Dendritic cell treated with granulocyte-macrophage colony-stimulating factor and Interleukin-4, amounts not matched to agents 40 ng/mL and 50 ng/mL, for 4 days (primary cell): ENCODE data around the gene ARMC9.

Experiments
- H3K27ac Mint-ChIP-seq: one replicate; pipeline ENCODE4 v1.8.0; 2022; ENCODE audit warnings: mild to moderate bottlenecking, mixed read lengths
- H3K27me3 Mint-ChIP-seq: one replicate; pipeline ENCODE4 v1.8.0; 2022; ENCODE audit warnings: mild to moderate bottlenecking, mixed read lengths
- H3K36me3 Mint-ChIP-seq: one replicate; pipeline ENCODE4 v1.8.0; 2022; ENCODE audit warnings: low read depth, mixed read lengths
- H3K4me1 Mint-ChIP-seq: one replicate; pipeline ENCODE4 v1.8.0; 2022; ENCODE audit warnings: low read depth, mixed read lengths
- H3K4me3 Mint-ChIP-seq: one replicate; pipeline ENCODE4 v1.8.0; 2022; ENCODE audit warnings: mild to moderate bottlenecking, moderate library complexity, mixed read lengths
- H3K9me3 Mint-ChIP-seq: one replicate; pipeline ENCODE4 v1.8.0; 2022; ENCODE audit warnings: mixed read lengths
- intact Hi-C: fragments of 100-400 bp; cut with micrococcal nuclease; formaldehyde crosslinking; loops from one replicate; pipeline ENCODE4 v1.15.0; 2022

ARMC9 gene

DNA sequence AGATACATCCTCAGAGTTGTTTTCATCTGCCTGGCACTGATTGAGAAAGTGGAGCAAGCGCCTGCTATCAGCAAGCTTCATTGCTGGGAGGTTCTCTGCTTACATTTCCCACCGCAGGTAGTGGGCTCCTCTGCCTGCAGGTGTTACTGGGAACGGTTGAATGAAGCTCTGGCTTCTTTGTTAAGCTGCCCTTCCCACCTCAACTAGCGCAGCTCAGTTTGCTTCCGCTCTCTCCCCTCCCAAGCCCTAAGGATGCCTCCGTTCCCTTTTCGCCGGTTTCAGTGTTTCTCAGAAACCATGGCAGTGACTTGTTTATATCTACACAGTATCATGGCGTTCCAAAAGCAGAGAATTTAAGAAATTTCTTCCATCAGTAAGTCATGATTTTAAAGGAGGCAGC lies 124.9 kb downstream of the ARMC9 start:
- Mint-ChIP-seq H3K27ac (peak overlapping the region; percentile 92), H3K36me3 (no peaks in the 10 kb centered on the region), H3K27me3 (peaks cover 6% of the 10 kb centered on the region), H3K9me3 (no peaks in the 10 kb centered on the region), H3K4me3 (no peak overlapping the region), H3K4me1 (peaks cover 57% of the 10 kb centered on the region)
- intact Hi-C loops: loop anchor here (5.0 kb wide), 1 partner anchor 39 kb away; no protein-coding TSS in a partner anchor

DNA sequence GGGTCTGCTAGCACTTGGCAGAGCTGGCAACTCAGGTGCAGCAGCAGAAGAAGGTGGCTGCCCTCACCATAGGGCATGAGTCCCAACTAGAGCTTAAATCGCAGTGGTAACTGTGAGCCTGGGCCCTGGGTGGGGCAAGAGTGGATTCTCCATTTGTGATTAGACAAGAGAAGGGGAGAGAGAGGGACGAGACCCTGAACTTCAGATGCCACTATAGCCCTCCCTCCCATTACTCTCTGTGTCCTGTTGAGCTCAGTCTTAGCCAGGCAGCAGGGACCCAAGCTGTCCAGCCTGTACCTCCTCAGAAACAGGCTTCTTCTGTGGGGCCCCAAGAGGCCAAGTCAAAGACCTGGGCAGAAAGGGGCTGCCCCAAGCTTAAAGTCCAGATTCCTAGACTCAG lies 127.4 kb downstream of the ARMC9 start:
- intact Hi-C loops: no loop called here
- Mint-ChIP-seq H3K9me3 (no peaks in the 10 kb centered on the region), H3K27ac (peak overlapping the region; percentile 13), H3K4me3 (no peak overlapping the region), H3K27me3 (peaks cover 4% of the 10 kb centered on the region), H3K4me1 (peaks cover 34% of the 10 kb centered on the region), H3K36me3 (no peaks in the 10 kb centered on the region)

DNA sequence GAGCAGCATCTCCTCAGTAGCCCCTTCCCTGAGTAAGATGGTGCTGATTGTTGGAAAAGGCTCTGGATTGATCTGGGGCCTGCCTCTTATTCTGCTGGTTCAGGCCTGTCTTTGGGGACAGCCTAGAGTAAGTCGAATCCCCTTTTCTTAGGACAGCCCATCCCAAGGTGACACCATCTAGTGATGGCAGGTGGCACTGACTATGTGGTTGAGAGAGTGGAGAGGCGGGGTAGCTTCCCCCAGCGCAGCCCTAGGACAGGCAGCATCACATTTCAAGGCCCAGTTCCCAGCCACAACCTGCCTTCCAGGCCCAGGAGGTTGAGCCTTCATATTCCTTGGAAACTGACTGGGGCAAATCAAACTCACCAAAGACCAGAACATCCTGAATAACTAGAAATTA lies 128.0 kb downstream of the ARMC9 start:
- intact Hi-C loops: no loop called here
- H3K27ac Mint-ChIP-seq: peak overlapping the region; percentile 50
- H3K27me3 Mint-ChIP-seq: peaks cover 4% of the 10 kb centered on the region
- H3K4me1 Mint-ChIP-seq: peaks cover 33% of the 10 kb centered on the region
- H3K9me3 Mint-ChIP-seq: no peaks in the 10 kb centered on the region
- H3K4me3 Mint-ChIP-seq: no peak overlapping the region
- no peaks in the 10 kb centered on the region for H3K36me3 Mint-ChIP-seq

DNA sequence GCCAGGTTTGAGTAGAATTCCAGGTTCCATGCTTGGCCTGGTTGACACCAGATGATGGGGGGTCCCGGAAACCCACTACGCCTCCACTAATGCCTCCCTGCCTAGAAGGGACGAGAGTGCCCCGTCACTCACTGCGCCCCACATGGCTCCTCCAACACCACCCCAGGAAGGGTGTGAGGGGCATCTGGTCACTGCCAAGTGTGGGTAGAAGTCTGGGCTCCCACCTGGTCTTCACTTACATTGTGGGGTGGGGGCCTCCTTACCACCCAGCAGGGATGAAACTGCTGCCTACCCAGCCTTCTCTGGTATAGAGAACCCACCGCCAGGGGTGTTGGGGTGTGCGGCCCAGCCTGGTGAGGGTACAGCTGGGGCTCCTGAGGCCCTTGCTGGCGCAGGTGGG lies 131.9 kb downstream of the ARMC9 start:
- H3K27ac Mint-ChIP-seq: no peak overlapping the region
- peaks cover 26% of the 10 kb centered on the region for H3K4me1 Mint-ChIP-seq
- intact Hi-C loops: no loop called here
- H3K36me3 Mint-ChIP-seq: no peaks in the 10 kb centered on the region
- H3K4me3 Mint-ChIP-seq: no peak overlapping the region
- H3K9me3 Mint-ChIP-seq: no peaks in the 10 kb centered on the region
- peaks cover 3% of the 10 kb centered on the region for H3K27me3 Mint-ChIP-seq

DNA sequence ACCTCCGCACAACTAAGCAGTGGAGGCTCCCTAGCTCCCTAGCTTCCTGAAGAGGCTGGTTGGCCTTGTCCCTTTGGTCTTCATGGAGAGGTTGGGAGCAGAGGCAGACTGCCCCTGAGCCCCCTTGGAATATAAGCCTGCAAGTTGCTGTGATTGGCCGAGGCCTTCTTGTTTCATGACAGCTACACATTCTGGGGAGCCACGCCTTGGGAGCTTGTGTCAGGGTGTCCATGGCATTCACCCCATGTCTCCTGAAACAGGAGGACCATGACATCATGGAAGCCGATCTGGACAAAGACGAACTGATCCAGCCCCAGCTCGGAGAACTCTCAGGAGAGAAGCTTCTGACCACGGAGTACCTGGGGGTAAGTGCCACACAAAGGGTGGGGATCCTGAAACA lies 133.1 kb downstream of the ARMC9 start:
- Mint-ChIP-seq H3K9me3 (no peaks in the 10 kb centered on the region), H3K27ac (peak overlapping the region; percentile 31), H3K27me3 (no peaks in the 10 kb centered on the region), H3K36me3 (no peaks in the 10 kb centered on the region), H3K4me1 (peaks cover 26% of the 10 kb centered on the region), H3K4me3 (no peak overlapping the region)
- intact Hi-C loops: no loop called here

DNA sequence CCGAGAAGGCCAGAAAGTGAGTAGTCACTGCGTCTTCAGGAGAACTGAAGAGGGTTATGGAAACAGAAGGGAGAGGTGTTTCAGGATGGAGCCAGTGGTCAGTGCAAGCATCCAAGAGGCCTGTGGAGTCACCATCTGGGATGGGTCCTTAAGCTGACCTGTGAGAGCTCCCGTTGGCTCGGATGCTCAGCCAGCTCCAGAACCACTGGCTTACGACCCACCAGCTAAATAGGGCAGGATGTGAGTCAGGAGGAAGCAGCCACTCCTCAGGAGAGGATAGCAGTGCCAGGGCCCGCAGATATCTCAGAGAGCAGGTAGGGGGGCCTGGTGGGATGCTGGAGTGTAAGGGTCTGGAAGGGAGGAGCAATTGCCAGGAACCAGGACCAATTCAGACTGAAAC lies 134.0 kb downstream of the ARMC9 start:
- Mint-ChIP-seq H3K4me3 (no peak overlapping the region), H3K27ac (no peak overlapping the region), H3K36me3 (no peaks in the 10 kb centered on the region), H3K27me3 (no peaks in the 10 kb centered on the region), H3K9me3 (no peaks in the 10 kb centered on the region), H3K4me1 (peaks cover 20% of the 10 kb centered on the region)
- intact Hi-C loops: no loop called here

DNA sequence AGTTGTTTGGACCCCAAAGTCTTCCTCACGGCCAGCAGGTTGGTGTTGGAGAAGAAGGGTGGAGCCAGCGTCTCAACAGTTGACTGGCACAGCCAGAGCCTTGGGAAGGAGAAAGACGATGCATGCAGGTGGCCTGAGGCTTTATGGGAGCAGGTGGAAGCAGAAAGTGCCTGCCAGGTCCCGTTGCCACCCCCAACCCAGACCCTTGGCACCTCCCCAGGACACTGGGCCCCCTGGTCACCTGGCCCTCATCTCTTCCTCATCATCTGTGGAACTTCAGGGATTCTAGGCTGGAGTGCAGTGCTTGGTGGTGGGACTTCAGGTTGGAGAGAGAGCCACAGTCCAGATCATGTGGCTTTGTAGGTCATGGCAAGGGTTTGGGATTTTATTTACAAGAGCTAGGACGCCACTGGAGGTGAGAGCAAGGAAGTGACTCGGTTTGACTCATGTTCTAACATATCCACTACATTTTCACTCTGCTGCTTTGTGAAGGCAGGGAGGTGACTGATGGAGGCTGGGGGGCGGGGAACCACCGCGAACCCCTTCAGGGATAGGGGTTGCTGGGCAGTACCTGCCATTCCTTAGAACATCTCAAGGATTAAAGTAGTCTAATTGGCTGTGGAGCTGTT lies 134.6 kb downstream of the ARMC9 start:
- intact Hi-C loops: no loop called here
- H3K4me1 Mint-ChIP-seq: peaks cover 20% of the 10 kb centered on the region
- H3K36me3 Mint-ChIP-seq: no peaks in the 10 kb centered on the region
- no peaks in the 10 kb centered on the region for H3K27me3 Mint-ChIP-seq
- H3K4me3 Mint-ChIP-seq: no peak overlapping the region
- no peaks in the 10 kb centered on the region for H3K9me3 Mint-ChIP-seq
- H3K27ac Mint-ChIP-seq: no peak overlapping the region

DNA sequence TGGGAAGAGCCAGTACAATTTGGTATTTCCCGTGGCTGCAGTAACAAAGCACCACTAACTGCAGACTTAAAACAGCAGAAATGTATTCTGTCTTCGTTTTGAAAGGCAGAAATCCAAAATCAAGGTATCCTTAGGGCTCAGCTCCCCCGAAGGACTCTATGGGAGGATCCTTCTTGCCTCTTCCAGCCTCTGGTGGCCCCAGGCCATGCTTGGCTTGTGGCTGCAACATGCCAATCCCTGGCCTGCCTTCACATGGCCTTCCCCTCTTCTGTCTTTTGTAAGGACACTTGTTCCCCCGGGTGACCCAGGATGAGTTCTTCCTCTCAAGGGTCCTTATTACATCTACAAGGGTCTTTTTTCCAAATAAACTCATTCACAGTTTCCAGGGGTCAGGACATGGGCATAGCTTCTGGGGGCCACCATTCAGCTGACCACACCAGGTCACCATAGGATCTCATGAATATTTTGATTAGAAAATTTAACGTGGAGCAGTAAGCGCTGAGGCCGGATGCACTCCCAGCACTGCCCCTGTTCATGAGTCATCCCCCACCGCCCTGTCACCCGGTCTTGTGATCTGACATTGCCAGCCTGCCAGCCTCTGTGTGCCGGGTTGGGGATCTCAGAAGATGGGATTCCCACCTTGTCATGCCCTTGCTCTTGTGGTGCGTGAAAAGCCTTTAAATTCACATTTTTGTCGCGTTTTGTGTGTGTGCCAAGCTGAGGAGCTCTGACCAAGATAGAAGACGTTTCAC lies 135.9 kb downstream of the ARMC9 start:
- Mint-ChIP-seq H3K4me3 (no peak overlapping the region), H3K9me3 (no peaks in the 10 kb centered on the region), H3K27ac (peak overlapping the region; percentile 45), H3K27me3 (no peaks in the 10 kb centered on the region), H3K36me3 (no peaks in the 10 kb centered on the region), H3K4me1 (peaks cover 20% of the 10 kb centered on the region)
- intact Hi-C loops: no loop called here

DNA sequence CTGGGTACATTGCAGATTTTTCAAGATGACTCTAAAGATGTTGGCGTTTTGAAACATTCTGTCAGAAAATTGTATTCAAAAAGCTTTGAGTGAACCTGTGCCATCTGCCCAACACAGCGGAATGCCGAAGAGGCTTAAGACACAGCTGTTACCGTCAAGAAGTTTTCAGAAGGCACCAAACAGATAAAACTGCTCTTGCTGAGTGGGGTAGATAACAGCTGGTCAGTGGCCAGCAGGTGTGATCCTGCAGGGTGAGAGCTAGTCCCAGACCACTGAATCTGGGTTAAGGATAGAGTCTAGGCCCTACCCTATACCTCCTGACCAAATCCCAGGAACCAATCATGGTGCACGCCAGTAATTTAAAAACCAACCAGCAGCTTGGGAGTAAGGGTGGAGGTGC lies 136.6 kb downstream of the ARMC9 start:
- H3K9me3 Mint-ChIP-seq: no peaks in the 10 kb centered on the region
- H3K27ac Mint-ChIP-seq: no peak overlapping the region
- no peaks in the 10 kb centered on the region for H3K36me3 Mint-ChIP-seq
- intact Hi-C loops: no loop called here
- peaks cover 24% of the 10 kb centered on the region for H3K4me1 Mint-ChIP-seq
- H3K27me3 Mint-ChIP-seq: no peaks in the 10 kb centered on the region
- no peak overlapping the region for H3K4me3 Mint-ChIP-seq

DNA sequence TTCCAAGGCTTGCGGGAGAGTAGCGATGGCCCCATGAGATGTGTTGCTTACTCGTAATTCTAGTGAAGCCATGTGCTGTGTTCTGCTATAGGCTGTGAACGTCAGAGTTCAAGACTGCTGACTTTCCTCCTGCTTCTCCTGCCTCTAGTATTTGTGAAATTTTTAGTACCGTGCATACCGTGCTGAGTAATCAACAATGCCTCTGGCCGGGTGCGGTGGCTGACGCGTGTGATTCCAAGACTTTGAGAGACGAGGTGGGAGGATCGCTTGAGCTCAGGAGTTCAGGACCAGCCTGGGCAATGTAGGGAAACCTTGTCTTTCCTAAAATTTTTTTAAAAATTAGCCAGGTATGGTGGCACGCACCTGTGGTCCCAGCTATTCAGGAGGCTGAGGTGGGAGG lies 137.2 kb downstream of the ARMC9 start:
- Mint-ChIP-seq H3K4me1 (peaks cover 28% of the 10 kb centered on the region), H3K27ac (no peak overlapping the region), H3K4me3 (no peak overlapping the region), H3K36me3 (no peaks in the 10 kb centered on the region), H3K27me3 (no peaks in the 10 kb centered on the region), H3K9me3 (no peaks in the 10 kb centered on the region)
- intact Hi-C loops: no loop called here

DNA sequence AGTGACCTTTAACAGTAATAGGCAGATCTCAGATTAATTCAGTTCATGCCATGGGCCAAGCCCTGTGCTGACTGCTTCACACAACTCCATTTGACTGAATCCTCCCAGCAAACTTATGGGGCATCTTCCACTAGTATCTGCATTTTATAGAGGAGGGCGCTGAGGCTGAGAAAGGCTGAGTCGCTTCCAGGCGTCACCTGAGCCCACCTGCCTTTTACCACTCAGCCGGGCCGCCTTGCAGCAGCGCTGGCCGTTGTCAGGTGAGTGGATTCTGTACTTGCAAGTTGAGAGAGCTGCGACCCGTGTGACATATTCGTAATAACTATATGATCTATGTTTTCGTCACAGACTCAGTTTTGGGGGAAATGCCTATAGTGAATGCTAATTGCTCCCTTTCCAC lies 137.8 kb downstream of the ARMC9 start:
- Mint-ChIP-seq H3K9me3 (peaks cover 3% of the 10 kb centered on the region), H3K27me3 (no peaks in the 10 kb centered on the region), H3K4me1 (peaks cover 31% of the 10 kb centered on the region), H3K36me3 (peaks cover 2% of the 10 kb centered on the region), H3K27ac (no peak overlapping the region), H3K4me3 (no peak overlapping the region)
- intact Hi-C loops: no loop called here

DNA sequence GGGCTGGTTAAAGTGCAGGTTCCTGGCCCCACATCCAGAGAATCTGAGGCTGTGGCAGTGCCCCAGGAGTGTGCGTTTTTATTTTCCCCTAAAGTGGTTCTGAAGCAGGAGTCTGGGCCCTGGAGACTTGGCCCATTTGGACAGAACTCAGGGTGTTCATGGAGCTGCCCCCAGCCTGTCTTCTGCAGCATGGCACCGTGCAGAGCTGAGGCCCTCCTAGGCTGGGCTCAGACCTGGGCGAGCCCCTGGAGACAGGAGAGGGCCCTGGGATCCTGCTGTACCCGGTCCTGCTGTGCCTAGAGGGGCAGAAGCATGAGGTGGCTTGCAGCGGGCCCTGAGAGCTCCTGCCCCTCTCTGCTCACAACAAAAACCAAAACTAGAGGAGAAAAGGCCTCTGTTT lies 138.3 kb downstream of the ARMC9 start:
- peaks cover 6% of the 10 kb centered on the region for H3K36me3 Mint-ChIP-seq
- H3K27me3 Mint-ChIP-seq: no peaks in the 10 kb centered on the region
- no peak overlapping the region for H3K4me3 Mint-ChIP-seq
- intact Hi-C loops: no loop called here
- no peak overlapping the region for H3K27ac Mint-ChIP-seq
- peaks cover 8% of the 10 kb centered on the region for H3K9me3 Mint-ChIP-seq
- peaks cover 33% of the 10 kb centered on the region for H3K4me1 Mint-ChIP-seq

DNA sequence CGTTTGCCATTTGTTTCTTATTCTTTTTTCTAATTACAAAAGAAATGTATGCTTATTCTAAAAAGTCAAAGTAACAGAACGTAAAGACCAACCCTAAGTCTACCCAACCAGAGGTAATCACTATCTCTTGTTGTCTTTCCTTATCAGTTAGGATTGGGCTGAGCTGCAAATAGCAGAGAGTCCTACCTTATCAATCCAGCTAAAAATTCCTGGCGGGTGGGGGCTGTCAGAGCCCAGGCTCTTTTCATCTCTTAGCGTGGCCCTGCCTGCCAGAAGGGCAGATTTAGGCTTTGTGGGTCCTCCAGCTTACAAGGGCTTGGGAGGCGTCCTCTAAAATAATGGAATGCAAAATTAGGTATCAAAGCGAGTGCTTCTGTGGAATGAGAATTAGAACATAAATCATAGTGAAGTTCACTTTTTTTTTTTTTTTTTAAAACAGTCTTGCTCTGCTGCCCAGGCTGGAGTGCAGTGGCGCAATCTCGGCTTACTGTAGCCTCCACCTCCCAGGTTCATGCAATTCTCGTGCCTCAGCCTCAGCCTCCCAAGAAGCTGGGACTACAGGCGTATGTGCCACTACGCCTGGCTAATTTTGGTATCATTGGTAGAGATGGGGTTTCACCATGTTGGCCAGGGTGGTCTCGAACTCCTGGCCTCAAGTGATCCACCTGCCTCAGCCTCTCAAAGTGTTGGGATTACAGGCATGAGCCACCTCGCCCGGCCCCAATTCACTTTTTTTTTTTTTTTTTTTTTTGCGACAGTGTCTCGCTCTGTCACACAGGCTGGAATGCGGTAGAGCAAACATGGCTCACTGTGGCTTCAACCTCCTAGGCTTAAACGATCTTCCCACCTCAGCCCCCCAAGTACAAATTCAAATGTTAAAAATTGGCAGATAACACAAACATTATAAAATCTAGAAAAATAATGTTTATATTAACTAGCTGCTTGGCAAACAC lies 139.7 kb downstream of the ARMC9 start:
- Mint-ChIP-seq H3K27me3 (no peaks in the 10 kb centered on the region), H3K4me3 (no peak overlapping the region), H3K36me3 (peaks cover 11% of the 10 kb centered on the region), H3K9me3 (peaks cover 15% of the 10 kb centered on the region), H3K4me1 (peaks cover 38% of the 10 kb centered on the region), H3K27ac (no peak overlapping the region)
- intact Hi-C loops: no loop called here

DNA sequence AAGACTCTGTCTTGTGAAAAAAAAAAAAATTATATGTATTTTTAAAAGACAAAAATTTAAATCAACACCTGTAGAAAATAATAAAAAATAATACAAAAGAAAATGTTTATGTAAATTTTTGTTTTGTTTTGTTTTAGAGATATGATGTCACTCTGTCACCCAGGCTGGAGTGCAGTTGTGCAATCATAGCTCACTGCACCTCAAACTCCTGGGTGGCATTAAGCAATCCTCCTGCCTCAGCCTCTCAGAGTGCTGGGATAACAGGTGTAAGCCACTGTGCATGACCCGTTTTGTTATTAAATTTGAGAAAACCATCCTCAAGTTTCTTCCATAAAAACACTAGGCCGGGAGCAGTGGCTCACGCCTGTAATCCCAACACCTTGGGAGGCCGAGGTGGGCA lies 140.9 kb downstream of the ARMC9 start:
- Mint-ChIP-seq H3K9me3 (peaks cover 15% of the 10 kb centered on the region), H3K4me3 (no peak overlapping the region), H3K4me1 (peaks cover 39% of the 10 kb centered on the region), H3K27ac (no peak overlapping the region), H3K36me3 (peaks cover 11% of the 10 kb centered on the region), H3K27me3 (no peaks in the 10 kb centered on the region)
- intact Hi-C loops: no loop called here
